RPMI7951 (cell line): ENCODE data around the gene NR2E1. TPM values are rescaled to one million over a fixed set of nuclear protein-coding genes. Genes with fewer than 3 reads are reported as not detected.

Experiments used
- DNase-seq: peaks from one replicate; pipeline ENCODE4 v3.0.0-alpha.2; 2012; ENCODE audit warnings: low read depth
- total RNA-seq: library from RNA; depleted of rRNA; stranded (reverse); fragments of >200 nt; shearing (Covaris generic); gene quantifications from 2 replicates; pipeline ENCODE4 v1.2.3, GENCODE V29; 2014; rRNA removed

Gene NR2E1
- total RNA-seq, 1 experiment from 2014 or later = not detected

GRCh38 chr6:108209738-108210137, 43.9 kb downstream of the NR2E1 start:
- DNase-seq = no peak

- no peak for DNase-seq
Observed at GRCh38 chr6:108210556-108210955, 44.7 kb downstream of the NR2E1 start.

- no peak for DNase-seq
Observed at GRCh38 chr6:108211671-108212070, 45.8 kb downstream of the NR2E1 start.

GRCh38 chr6:108222064-108222463, 56.2 kb downstream of the NR2E1 start:
- DNase-seq = no peak

GRCh38 chr6:108222504-108222903, 56.7 kb downstream of the NR2E1 start:
- DNase-seq = no peak

- DNase-seq = no peak
Observed at GRCh38 chr6:108227290-108227689, 61.5 kb downstream of the NR2E1 start.

GRCh38 chr6:108228416-108228815, 62.6 kb downstream of the NR2E1 start:
- DNase-seq = no peak

- no peak for DNase-seq
Observed at GRCh38 chr6:108235127-108235526, 69.3 kb downstream of the NR2E1 start.

- no peak for DNase-seq
Observed at GRCh38 chr6:108236791-108237190, 71.0 kb downstream of the NR2E1 start.

- no peak for DNase-seq
Observed at GRCh38 chr6:108238322-108238721, 72.5 kb downstream of the NR2E1 start.

Other genes with a start within 250 kb of the NR2E1 start
- 9.6 and 19.8 TPM in 2 replicates for gene SEC63, start 207.8 kb upstream of the NR2E1 start, total RNA-seq
- gene OSTM1, start 91.3 kb upstream of the NR2E1 start, total RNA-seq = 49.5 and 63.0 TPM in 2 replicates
- 284 and 359 TPM in 2 replicates for gene SNX3, start 95.0 kb downstream of the NR2E1 start, total RNA-seq
- 4.0 and 4.4 TPM in 2 replicates for gene AFG1L, start 129.0 kb downstream of the NR2E1 start, total RNA-seq